Thyroid gland (tissue), 4 donors: ENCODE data around the gene SREBF1. TPM values are rescaled to one million over a fixed set of nuclear protein-coding genes. Genes with fewer than 3 reads are reported as not detected.
A peak's percentile ranks its signal among the peaks of the same experiment; 100 is the strongest.

Experiments used
- DNase-seq, 2 donors: peaks; one replicate each; pipeline ENCODE4 v3.0.0-alpha.2; 2019
- H3K27ac ChIP-seq, 3 donors: fragments of 200-600 bp; sonication (generic); 1 replicate in 2 of 3; 2 replicates in 1 of 3; pipeline ENCODE4 v1.5.1; 2016 to 2019; ENCODE audit warnings: mild to moderate bottlenecking in 1 of 3, moderate library complexity in 1 of 3
- H3K27me3 ChIP-seq: fragments of 200-600 bp; sonication (generic); one replicate; pipeline ENCODE4 v1.5.1; 2019
- H3K36me3 ChIP-seq, 2 donors: fragments of 200-600 bp; sonication (generic); one replicate each; pipeline ENCODE4 v1.5.1; 2016 to 2019
- H3K4me1 ChIP-seq, 2 donors: fragments of 200-600 bp; sonication (generic); one replicate each; pipeline ENCODE4 v1.5.1; 2017 to 2019
- H3K4me3 ChIP-seq, 3 donors: fragments of 200-600 bp; sonication (generic); replicated peaks in 1 of 3; 1 replicate in 2 of 3; 2 replicates in 1 of 3; pipeline ENCODE4 v1.5.1; 2016; ENCODE audit warnings: mild to moderate bottlenecking in 1 of 3
- H3K9me3 ChIP-seq: fragments of 200-600 bp; sonication (generic); one replicate; pipeline ENCODE4 v1.5.1; 2017
- CTCF ChIP-seq, 6 experiments: fragments of 200-600 bp in 3 of 6; fragments of 450-650 bp in 3 of 6; sonication (generic) in 3 of 6; IDR thresholded peaks; one replicate each; pipeline ENCODE4 v1.5.1; 2016 to 2019; ENCODE audit warnings: antibody characterized with exemption in 6 of 6, mild to moderate bottlenecking in 2 of 6, inconsistent platforms in 1 of 6, moderate library complexity in 1 of 6
- POLR2A ChIP-seq, 2 donors: fragments of 450-650 bp; IDR thresholded peaks; one replicate each; pipeline ENCODE4 v1.6.1; 2017; ENCODE audit warnings: antibody characterized with exemption in 2 of 2, mild to moderate bottlenecking in 2 of 2, moderate library complexity in 1 of 2
- WGBS, 2 donors: methylation state at CpG; one replicate each; pipeline ENCODE4 v1.1.5; 2017; 5-methylcytosine and 5-hydroxymethylcytosine counted together
- intact Hi-C: fragments of 100-400 bp; cut with DNase I; formaldehyde crosslinking; loops from one replicate; pipeline ENCODE4 v1.15.1; 2023
- total RNA-seq, 4 donors: library from RNA; depleted of rRNA; stranded (reverse); fragments of >200 nt; gene quantifications; one replicate each; pipeline ENCODE4 v1.2.3, GENCODE V29; 2016

The SREBF1 gene
- total RNA-seq, 4 donors from 2014 or later, result 44.6 to 89.4 (median 63.0) TPM

- no peaks in the 10 kb centered on the region for H3K27me3 ChIP-seq
- H3K27ac ChIP-seq, result no peak overlapping the region
- intact Hi-C loops, result loop anchor here (10.0 kb wide), 1 partner anchor 98 kb away; no protein-coding TSS in a partner anchor
- H3K9me3 ChIP-seq, result no peaks in the 10 kb centered on the region
- no peak for TF ChIP-seq POLR2A (IDR thresholded peaks at IDR 0.05)
- peaks cover 18 to 52% of the 10 kb centered on the region in 2 donors for H3K36me3 ChIP-seq
- no peak overlapping the region for H3K4me3 ChIP-seq
- no peak for DNase-seq
- 93 to 96% methylated on average over 12 to 19 of the region's 22 CpGs for WGBS, 2 donors
- peaks cover 7 to 44% of the 10 kb centered on the region in 2 donors for H3K4me1 ChIP-seq
Measured at GRCh38 chr17:17816240-17816814, 20.5 kb downstream of the SREBF1 start.

- no peak for TF ChIP-seq POLR2A (IDR thresholded peaks at IDR 0.05)
- no peak for TF ChIP-seq CTCF (IDR thresholded peaks at IDR 0.05)
- no peaks in the 10 kb centered on the region for H3K27me3 ChIP-seq
- WGBS, 2 donors, result 88% methylated on average over 8 to 12 of the region's 17 CpGs
- intact Hi-C loops, result loop anchor here (10.0 kb wide), 1 partner anchor 99 kb away; no protein-coding TSS in a partner anchor
- H3K4me1 ChIP-seq, result peaks cover 12 to 48% of the 10 kb centered on the region in 2 donors
- peak overlapping the region in 2 of 3 donors; percentile 32 to 46 for H3K27ac ChIP-seq
- DNase-seq, result no peak
- H3K36me3 ChIP-seq, result peaks cover 18 to 52% of the 10 kb centered on the region in 2 donors
- no peak overlapping the region for H3K4me3 ChIP-seq
- H3K9me3 ChIP-seq, result no peaks in the 10 kb centered on the region
Measured at GRCh38 chr17:17815436-17816200, 21.2 kb downstream of the SREBF1 start.

- intact Hi-C loops, result loop anchor here (10.0 kb wide), 1 partner anchor 100 kb away; no protein-coding TSS in a partner anchor
- Histone ChIP-seq H3K27me3 (no peaks in the 10 kb centered on the region), H3K36me3 (peaks cover 18 to 51% of the 10 kb centered on the region in 2 donors), H3K27ac (peak overlapping the region; percentile 32 to 46 (median 43)), H3K4me3 (no peak overlapping the region), H3K9me3 (no peaks in the 10 kb centered on the region), H3K4me1 (peaks cover 17 to 53% of the 10 kb centered on the region in 2 donors)
- DNase-seq, result peak; percentile 53 to 70
- 60 to 69% methylated on average over 2 to 6 of the region's 8 CpGs for WGBS, 2 donors
- TF ChIP-seq POLR2A (IDR thresholded peaks at IDR 0.05) (no peak), CTCF (IDR thresholded peaks at IDR 0.05) (no peak)
Measured at GRCh38 chr17:17815062-17815406, 21.8 kb downstream of the SREBF1 start.

- DNase-seq, result no peak
- Histone ChIP-seq H3K4me1 (peaks cover 24 to 53% of the 10 kb centered on the region in 2 donors), H3K36me3 (peaks cover 18 to 45% of the 10 kb centered on the region in 2 donors), H3K9me3 (no peaks in the 10 kb centered on the region), H3K27ac (peak overlapping the region; percentile 32 to 46 (median 43)), H3K27me3 (no peaks in the 10 kb centered on the region), H3K4me3 (no peak overlapping the region)
- 81% methylated on average over 8 to 10 of the region's 20 CpGs for whole genome bisulfite sequencing, 2 donors
- TF ChIP-seq CTCF (IDR thresholded peaks at IDR 0.05) (no peak), POLR2A (IDR thresholded peaks at IDR 0.05) (no peak)
- intact Hi-C loops, result loop anchor here (10.0 kb wide), 1 partner anchor 100 kb away; no protein-coding TSS in a partner anchor
Measured at GRCh38 chr17:17814162-17815061, 22.4 kb downstream of the SREBF1 start.

- no peak overlapping the region for H3K4me3 ChIP-seq
- no peaks in the 10 kb centered on the region for H3K9me3 ChIP-seq
- H3K27me3 ChIP-seq, result no peaks in the 10 kb centered on the region
- WGBS, 2 donors, result 88 to 100% methylated on average over 1 to 12 of the region's 16 CpGs
- intact Hi-C loops, result loop anchor here (2.0 to 10.0 kb wide), 2 partner anchors 47 to 101 kb away; no protein-coding TSS in a partner anchor
- no peak for TF ChIP-seq POLR2A (IDR thresholded peaks at IDR 0.05)
- TF ChIP-seq CTCF (IDR thresholded peaks at IDR 0.05), result no peak
- peaks cover 31 to 60% of the 10 kb centered on the region in 2 donors for H3K4me1 ChIP-seq
- peak overlapping the region in 1 of 3 donors; percentile 46 for H3K27ac ChIP-seq
- peaks cover 12 to 38% of the 10 kb centered on the region in 2 donors for H3K36me3 ChIP-seq
- no peak for DNase-seq
Measured at GRCh38 chr17:17813725-17814095, 23.1 kb downstream of the SREBF1 start.
